GM12878 (cell line): ENCODE data around the gene ADCY6. TPM values are rescaled to one million over a fixed set of nuclear protein-coding genes. Genes with fewer than 3 reads are reported as not detected.
A peak's percentile ranks its signal among the peaks of the same experiment; 100 is the strongest.

ENCODE experiments used
- ATAC-seq: fragments of 200-7000 bp; cut with Tn5 transposase; 3 replicates; pipeline ENCODE4 v1.9.1; 2020; ENCODE audit warnings: mild to moderate bottlenecking, moderate library complexity
- BruUV-seq: library from RNA; stranded (reverse); fragments of 400-500 nt; replicated peaks from 2 replicates; lab custom pipeline; 2021; lab: Mats Ljungman, UMichigan
- CTCF ChIA-PET: fragments of 300-600 bp; sonication (Branson Sonifier 250); formaldehyde crosslinking; extraction: SDS; loops from one replicate; lab custom pipeline; 2021; ENCODE audit warnings: inconsistent platforms; lab: Yijun Ruan, JAX
- POLR2A ChIA-PET: fragments of 350-600 bp; formaldehyde crosslinking; extraction: SDS; loops from one replicate; lab custom pipeline; 2021; ENCODE audit warnings: inconsistent platforms; lab: Charles Lee
- RAD21 ChIA-PET: fragments of 300-600 bp; sonication (Branson Sonifier 250); formaldehyde crosslinking; loops from one replicate; lab custom pipeline; 2023; ENCODE audit warnings: antibody characterized with exemption; ENCODE audit not compliant: unreplicated experiment; lab: Charles Lee
- SMC1A ChIA-PET: fragments of 300-600 bp; sonication (Branson Sonifier 250); formaldehyde crosslinking; loops from one replicate; lab custom pipeline; 2023; ENCODE audit not compliant: unreplicated experiment, uncharacterized antibody; lab: Charles Lee
- DNase-seq: peaks from one replicate; pipeline ENCODE4 v3.0.0-alpha.2; 2011; ENCODE audit warnings: low read depth, low spot score
- FAIRE-seq: peaks from 3 replicates; lab custom pipeline; 2011; peaks lifted over from hg19 to GRCh38; lab: Jason Lieb, UNC
- H2AFZ ChIP-seq: 2 replicates; pipeline ENCODE4 v1.6.0; 2011; ENCODE audit warnings: low read depth, low read length, control low read depth; ENCODE audit not compliant: control insufficient read depth
- H3K27ac ChIP-seq: 2 replicates; pipeline ENCODE4 v1.5.1; 2011; ENCODE audit warnings: control low read depth; ENCODE audit not compliant: control insufficient read depth, insufficient read depth
- H3K27me3 ChIP-seq, 2 experiments: replicated peaks in 1 of 2; 2 replicates each; pipeline versions ENCODE4 v1.6.0 to v1.6.1; 2011; ENCODE audit warnings: low read length in 1 of 2; ENCODE audit not compliant: control insufficient read depth in 2 of 2, insufficient read depth in 2 of 2
- H3K36me3 ChIP-seq, 2 experiments: 2 replicates each; pipeline ENCODE4 v1.5.1; 2011; ENCODE audit warnings: low read length in 1 of 2; ENCODE audit not compliant: control insufficient read depth in 2 of 2, insufficient read depth in 2 of 2
- H3K4me1 ChIP-seq: 2 replicates; pipeline ENCODE4 v1.6.1; 2011; ENCODE audit warnings: mild to moderate bottlenecking, low read length, moderate library complexity, mixed read lengths; ENCODE audit not compliant: control insufficient read depth, insufficient read depth
- H3K4me2 ChIP-seq: 2 replicates; pipeline ENCODE4 v1.6.0; 2011; ENCODE audit warnings: control low read depth; ENCODE audit not compliant: control insufficient read depth, insufficient read depth
- H3K4me3 ChIP-seq: fragments of 200-600 bp; sonication (generic); 2 replicates; pipeline ENCODE4 v1.5.1; 2016
- H3K79me2 ChIP-seq: 2 replicates; pipeline ENCODE4 v1.6.0; 2011; ENCODE audit warnings: low read length; ENCODE audit not compliant: control insufficient read depth, insufficient read depth
- H3K9ac ChIP-seq: 2 replicates; pipeline ENCODE4 v1.8.0; 2011; ENCODE audit warnings: low read length, control low read depth, mixed read lengths; ENCODE audit not compliant: control insufficient read depth, insufficient read depth
- H3K9me3 ChIP-seq: replicated peaks from 3 replicates; pipeline ENCODE4 v1.5.1; 2011; ENCODE audit warnings: mild to moderate bottlenecking, low read length; ENCODE audit not compliant: control insufficient read depth, insufficient read depth
- H4K20me1 ChIP-seq: 2 replicates; pipeline ENCODE4 v1.6.0; 2011; ENCODE audit not compliant: control insufficient read depth, insufficient read depth
- BCL11A ChIP-seq: IDR thresholded peaks from 2 replicates; pipeline ENCODE4 v1.6.1; 2011; ENCODE audit warnings: low read depth, low read length
- BHLHE40 ChIP-seq, 2 experiments: fragments of 450-650 bp in 1 of 2; IDR thresholded peaks; 2 replicates each; pipeline ENCODE4 v1.6.1; 2011 to 2017; ENCODE audit warnings: low read depth in 2 of 2, borderline replicate concordance in 1 of 2, improper control_type of control experiment in 1 of 2, low read length in 1 of 2, mild to moderate bottlenecking in 1 of 2
- BMI1 ChIP-seq: fragments of 450-650 bp; IDR thresholded peaks from 2 replicates; pipeline ENCODE4 v1.6.1; 2016; ENCODE audit warnings: mild to moderate bottlenecking, moderate library complexity, borderline replicate concordance
- CREB1 ChIP-seq: IDR thresholded peaks from 2 replicates; pipeline ENCODE4 v1.6.1; 2012; ENCODE audit warnings: low read depth, mild to moderate bottlenecking, inconsistent platforms
- DPF2 ChIP-seq: fragments of 450-650 bp; IDR thresholded peaks from 2 replicates; pipeline ENCODE4 v1.6.1; 2017; ENCODE audit warnings: mild to moderate bottlenecking
- FOXK2 ChIP-seq: fragments of 450-650 bp; IDR thresholded peaks from 2 replicates; pipeline ENCODE4 v1.6.1; 2017; ENCODE audit warnings: mild to moderate bottlenecking, moderate library complexity
- IKZF1 ChIP-seq: fragments of 450-650 bp; conservative IDR thresholded peaks from 2 replicates; pipeline ENCODE4 v1.6.1; 2017; ENCODE audit warnings: antibody characterized with exemption, mild to moderate bottlenecking
- MEF2B ChIP-seq: fragments of 450-650 bp; IDR thresholded peaks from 2 replicates; pipeline ENCODE4 v1.6.1; 2018; ENCODE audit warnings: mild to moderate bottlenecking, moderate library complexity; ENCODE audit not compliant: partially characterized antibody, poor library complexity, severe bottlenecking
- NBN ChIP-seq: fragments of 450-650 bp; IDR thresholded peaks from 2 replicates; pipeline ENCODE4 v1.6.1; 2016
- PAX5 ChIP-seq: IDR thresholded peaks from 2 replicates; pipeline ENCODE4 v1.6.1; 2011; ENCODE audit warnings: low read depth, low read length, borderline replicate concordance
- RFX5 ChIP-seq: IDR thresholded peaks from 2 replicates; pipeline ENCODE4 v1.6.1; 2011; ENCODE audit warnings: low read depth, low read length, improper control_type of control experiment
- RUNX3 ChIP-seq: IDR thresholded peaks from 2 replicates; pipeline ENCODE4 v1.6.1; 2012; ENCODE audit warnings: low read length, inconsistent platforms
- SMARCA5 ChIP-seq: fragments of 450-650 bp; IDR thresholded peaks from 2 replicates; pipeline ENCODE4 v1.6.1; 2017; ENCODE audit warnings: mild to moderate bottlenecking
- SPI1 ChIP-seq: IDR thresholded peaks from 2 replicates; pipeline ENCODE4 v1.6.1; 2011; ENCODE audit warnings: low read depth, mild to moderate bottlenecking, low read length, moderate library complexity, borderline replicate concordance; ENCODE audit not compliant: insufficient read depth
- STAT3 ChIP-seq: IDR thresholded peaks from 2 replicates; pipeline ENCODE4 v1.6.1; 2011; ENCODE audit warnings: low read depth, low read length, improper control_type of control experiment
- TCF3 ChIP-seq: IDR thresholded peaks from 2 replicates; pipeline ENCODE4 v1.6.1; 2012; ENCODE audit warnings: low read depth, mild to moderate bottlenecking, low read length, borderline replicate concordance; ENCODE audit not compliant: insufficient read depth
- ZNF384 ChIP-seq: IDR thresholded peaks from 2 replicates; pipeline ENCODE4 v1.6.1; 2012; ENCODE audit warnings: low read depth, mild to moderate bottlenecking, low read length, improper control_type of control experiment, borderline replicate concordance
- WGBS: methylation state at CpG from one replicate; pipeline ENCODE4 v1.1.6; 2016; ENCODE audit warnings: low lambda C conversion rate; ENCODE audit not compliant: insufficient replicate concordance, insufficient coverage; ENCODE audit errors: missing lambda C conversion rate; 5-methylcytosine and 5-hydroxymethylcytosine counted together
- in situ Hi-C: fragments of 300-500 bp; cut with MboI; formaldehyde crosslinking; loops from 9 replicates; pipeline ENCODE4 v1.14.3; 2018; ENCODE audit warnings: mixed read lengths
- intact Hi-C: fragments of 100-400 bp; cut with micrococcal nuclease; formaldehyde crosslinking; loops from one replicate; pipeline ENCODE4 v1.14.2; 2022; ENCODE audit not compliant: unreplicated experiment
- polyA plus RNA-seq, 11 experiments: library from polyadenylated mRNA; depleted of rRNA in 4 of 11; unstranded in 6 of 11; stranded (reverse) in 5 of 11; fragments of >200 nt; fragmentation: Nextera tagmentation in 4 of 11; fragmentation: Illumina TruSeq in 1 of 11; extraction: Ambion mirVana in 4 of 11; extraction: Trizol in 1 of 11; gene quantifications; 1 replicate in 1 of 11; 2 replicates in 10 of 11; pipeline versions ENCODE4 v1.2.1 to v1.2.3, GENCODE V29; 2011 to 2016; ENCODE audit warnings: inconsistent platforms in 2 of 11, missing spikeins in 2 of 11, low read depth in 1 of 11
- total RNA-seq, 4 experiments: library from RNA; depleted of rRNA in 3 of 4; stranded (reverse); fragments of >200 nt in 3 of 4; fragmentation: Illumina TruSeq in 1 of 4; extraction: Trizol in 1 of 4; gene quantifications; 2 replicates each; pipeline versions ENCODE4 v1.2.1 to v1.2.3, GENCODE V29; 2013 to 2021
- TF ChIP-seq, protein P1 (sequence below): IDR thresholded peaks from 2 replicates; pipeline ENCODE4 v1.6.1; 2011; ENCODE audit warnings: borderline replicate concordance, low read depth, mild to moderate bottlenecking, moderate library complexity, mixed read lengths, low read length; ENCODE audit not compliant: insufficient read depth; ENCODE audit errors: extremely low read length
- TF ChIP-seq, protein P2 (sequence below): fragments of 450-650 bp; IDR thresholded peaks from 2 replicates; pipeline ENCODE4 v1.6.1; 2017; ENCODE audit warnings: antibody characterized with exemption, mild to moderate bottlenecking, moderate library complexity

Gene ADCY6
- total and polyA plus RNA-seq, 10 of the 15 experiments (the other 5 are each of a cell fraction or from before 2014, with no cell fraction given), result 0.03 to 2.0 (median 0.14) TPM; not detected in 1

DNA sequence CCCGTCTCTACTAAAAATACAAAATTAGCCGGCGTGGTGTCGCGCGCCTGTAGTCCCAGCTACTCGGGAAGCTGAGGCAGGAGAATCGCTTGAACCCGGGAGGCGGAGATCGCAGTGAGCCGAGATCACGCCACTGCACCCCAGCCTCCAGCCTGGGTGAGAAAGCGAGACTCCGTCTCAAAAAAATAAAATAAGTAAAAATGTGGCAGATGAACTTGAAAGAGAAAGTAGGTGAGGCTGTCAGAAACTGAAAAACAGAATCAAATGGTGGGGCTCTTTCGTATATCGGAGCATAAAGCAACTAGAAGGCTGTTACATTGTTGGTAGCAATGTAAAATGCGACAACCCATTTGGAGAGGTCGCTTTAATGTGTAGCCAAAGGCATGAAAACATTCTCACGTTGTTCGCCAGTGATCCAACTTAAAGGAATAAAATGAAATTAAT, 71.6 kb downstream of the ADCY6 start (continued):
- no peak for TF ChIP-seq TCF3
- TF ChIP-seq ZNF384, result no peak
- TF ChIP-seq BCL11A, result no peak
- no peak for TF ChIP-seq MEF2B
- TF ChIP-seq, protein P1, sequence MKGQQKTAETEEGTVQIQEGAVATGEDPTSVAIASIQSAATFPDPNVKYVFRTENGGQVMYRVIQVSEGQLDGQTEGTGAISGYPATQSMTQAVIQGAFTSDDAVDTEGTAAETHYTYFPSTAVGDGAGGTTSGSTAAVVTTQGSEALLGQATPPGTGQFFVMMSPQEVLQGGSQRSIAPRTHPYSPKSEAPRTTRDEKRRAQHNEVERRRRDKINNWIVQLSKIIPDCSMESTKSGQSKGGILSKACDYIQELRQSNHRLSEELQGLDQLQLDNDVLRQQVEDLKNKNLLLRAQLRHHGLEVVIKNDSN, result no peak
- TF ChIP-seq SMARCA5, result peak; percentile 77; the same call in 1 of the 2 replicates

DNA sequence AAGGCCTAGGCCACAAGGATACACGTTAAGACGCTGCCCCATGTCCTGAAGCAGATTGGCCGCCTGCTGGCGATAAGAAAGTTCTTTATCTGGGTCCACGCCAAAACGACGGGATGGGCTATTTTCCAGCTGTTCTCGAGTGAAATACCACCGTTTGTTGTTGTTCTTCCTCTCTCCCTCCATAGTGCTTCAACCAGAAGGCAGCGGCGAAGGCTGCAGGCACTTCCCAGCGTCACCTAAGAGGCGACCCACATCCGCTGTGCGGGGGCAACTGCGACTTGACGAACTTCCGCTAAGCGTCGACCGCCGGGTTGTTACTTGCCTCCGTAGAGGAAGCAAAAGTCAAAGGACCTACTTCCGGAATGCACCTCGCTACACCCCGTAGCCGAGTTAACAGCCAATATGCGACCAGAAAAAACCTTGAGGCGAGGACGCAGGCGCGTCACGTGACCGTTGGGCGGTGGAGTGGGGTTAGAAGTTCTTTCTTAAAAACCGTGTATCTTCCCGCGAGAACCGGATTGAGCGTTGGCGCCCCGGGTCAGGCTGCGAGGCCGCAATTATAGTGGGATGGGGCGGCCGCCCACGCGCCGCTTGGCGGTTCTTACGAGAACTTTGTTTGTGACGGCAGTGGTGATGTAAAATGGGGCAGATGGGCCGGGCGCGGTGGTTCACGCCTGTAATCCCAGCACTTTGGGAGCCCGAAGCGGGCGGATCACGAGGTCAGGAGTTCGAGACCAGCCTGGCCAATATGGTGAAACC, 72.2 kb downstream of the ADCY6 start, which contains the start of gene CCNT1:
Gene CCNT1 (minus strand): TSS at position 215 of the 759 bp plus-strand sequence. CDS start 32 bp downstream, at position 183.
- Histone ChIP-seq H3K4me3 (peak within 1 kb of the TSS; percentile 94), H3K79me2 (peaks cover 43% of the 10 kb centered on the region), H4K20me1 (no peaks in the 10 kb centered on the region; the same call in 1 of the 2 replicates), H3K36me3 (no peaks in the 10 kb centered on the region; a peak in 1 of 4 replicates), H3K27me3 (no peaks in the 10 kb centered on the region), H3K4me2 (peak within 1 kb of the TSS; percentile 97), H3K4me1 (peaks cover 10% of the 10 kb centered on the region; the same call in 1 of the 2 replicates), H3K27ac (peak within 1 kb of the TSS; percentile 96), H3K9ac (peak within 1 kb of the TSS; percentile 100), H3K9me3 (no peaks in the 10 kb centered on the region; the same call in 2 of the 3 replicates), H2AFZ (peak within 1 kb of the TSS; percentile 82)
- intact Hi-C loops (loop anchor here (2.0 kb wide), 1 partner anchor 34 kb away; the partner anchor contains the start of gene KANSL2), in situ Hi-C loops (no loop called here)
- DNase-seq, result peak; percentile 100
- BruUV-seq, result no TSS peak
- RAD21 ChIA-PET, result interaction anchor here (2.1 kb wide), 1 partner anchor 78 kb away, joined by 7 read pairs; no protein-coding TSS in a partner anchor
- SMC1A ChIA-PET, result interaction anchor here (1.5 to 2.9 kb wide), 2 partner anchors 34 to 79 kb away, joined by 5 to 7 read pairs; partner anchors contain the start of gene KANSL2
- CTCF ChIA-PET, result interaction anchor here (0.7 to 1.2 kb wide), 3 partner anchors 9 to 98 kb away, joined by 3 read pairs; no protein-coding TSS in a partner anchor
- POLR2A ChIA-PET, result no interaction called here
- ATAC-seq, result peak; percentile 95
- 1% methylated on average over 61 of the region's 61 CpGs for WGBS
- FAIRE-seq, result peak; percentile 96
- TF ChIP-seq SPI1 (peak; percentile 47), IKZF1 (peak; percentile 87), BHLHE40 (IDR thresholded peaks at IDR 0.05; ENCODE audit: borderline replicate concordance in 1 of 2, low read depth in 2 of 2, low read length in 1 of 2) (peak; percentile 88 to 98), BMI1 (no peak), DPF2 (peak; percentile 75), RUNX3 (peak; percentile 75; the same call in 1 of the 2 replicates), RFX5 (no peak), CREB1 (peak; percentile 96), PAX5 (peak; percentile 49; the same call in 1 of the 2 replicates), BCL11A (0 out of 2 replicates have a peak, but pooled peaks have one; percentile 2), NBN (peak; percentile 76), FOXK2 (peak; percentile 85), STAT3 (no peak)
- TF ChIP-seq, protein P2, sequence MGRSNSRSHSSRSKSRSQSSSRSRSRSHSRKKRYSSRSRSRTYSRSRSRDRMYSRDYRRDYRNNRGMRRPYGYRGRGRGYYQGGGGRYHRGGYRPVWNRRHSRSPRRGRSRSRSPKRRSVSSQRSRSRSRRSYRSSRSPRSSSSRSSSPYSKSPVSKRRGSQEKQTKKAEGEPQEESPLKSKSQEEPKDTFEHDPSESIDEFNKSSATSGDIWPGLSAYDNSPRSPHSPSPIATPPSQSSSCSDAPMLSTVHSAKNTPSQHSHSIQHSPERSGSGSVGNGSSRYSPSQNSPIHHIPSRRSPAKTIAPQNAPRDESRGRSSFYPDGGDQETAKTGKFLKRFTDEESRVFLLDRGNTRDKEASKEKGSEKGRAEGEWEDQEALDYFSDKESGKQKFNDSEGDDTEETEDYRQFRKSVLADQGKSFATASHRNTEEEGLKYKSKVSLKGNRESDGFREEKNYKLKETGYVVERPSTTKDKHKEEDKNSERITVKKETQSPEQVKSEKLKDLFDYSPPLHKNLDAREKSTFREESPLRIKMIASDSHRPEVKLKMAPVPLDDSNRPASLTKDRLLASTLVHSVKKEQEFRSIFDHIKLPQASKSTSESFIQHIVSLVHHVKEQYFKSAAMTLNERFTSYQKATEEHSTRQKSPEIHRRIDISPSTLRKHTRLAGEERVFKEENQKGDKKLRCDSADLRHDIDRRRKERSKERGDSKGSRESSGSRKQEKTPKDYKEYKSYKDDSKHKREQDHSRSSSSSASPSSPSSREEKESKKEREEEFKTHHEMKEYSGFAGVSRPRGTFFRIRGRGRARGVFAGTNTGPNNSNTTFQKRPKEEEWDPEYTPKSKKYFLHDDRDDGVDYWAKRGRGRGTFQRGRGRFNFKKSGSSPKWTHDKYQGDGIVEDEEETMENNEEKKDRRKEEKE, result no peak
